CD4-positive, alpha-beta T cell treated with Interleukin-17A for 1 hour (primary cell): ENCODE measurements around the gene MARCHF11.

Experiments used
- DNase-seq: peaks from one replicate; pipeline ENCODE4 v3.0.0-alpha.2; 2020

MARCHF11 gene

DNA sequence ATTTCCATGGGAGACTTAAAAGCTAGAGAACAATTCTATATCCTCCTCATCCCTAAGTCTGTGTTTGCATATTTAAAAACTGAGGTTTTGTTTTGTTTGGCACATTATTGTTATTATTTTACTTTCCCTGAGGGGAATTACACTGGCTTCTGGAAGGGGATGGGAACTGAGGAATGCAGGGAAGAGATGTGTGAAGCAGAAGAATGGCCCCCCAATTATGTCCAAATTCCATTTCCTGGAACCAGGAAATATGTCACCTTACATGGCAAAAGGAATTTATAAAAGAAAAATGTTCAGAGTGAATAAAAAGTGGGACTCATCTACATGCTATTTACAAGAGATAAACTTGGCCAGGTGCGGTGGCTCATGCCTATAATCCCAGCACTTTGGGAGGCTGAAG is 129.8 kb downstream of the MARCHF11 start:
- DNase-seq = no peak

DNA sequence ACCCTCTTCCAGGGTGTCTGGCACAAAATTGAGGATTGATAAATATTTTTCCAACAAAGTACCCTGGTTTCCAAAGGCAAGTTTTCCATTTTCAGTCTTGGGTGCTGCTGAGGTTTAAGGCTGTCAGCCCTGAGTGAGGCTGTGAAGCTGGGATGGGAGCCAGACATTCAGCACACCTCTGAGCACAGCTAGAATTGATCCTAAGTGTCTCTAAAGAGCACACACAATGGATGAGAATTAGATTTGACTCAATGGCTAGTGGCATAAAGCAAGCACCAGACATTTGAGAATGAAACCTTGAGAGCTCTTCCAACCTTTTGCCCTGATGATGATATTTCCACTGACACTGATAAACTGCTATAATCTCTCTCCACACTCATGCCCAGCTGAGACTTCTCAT is 131.5 kb downstream of the MARCHF11 start:
- DNase-seq = no peak

DNA sequence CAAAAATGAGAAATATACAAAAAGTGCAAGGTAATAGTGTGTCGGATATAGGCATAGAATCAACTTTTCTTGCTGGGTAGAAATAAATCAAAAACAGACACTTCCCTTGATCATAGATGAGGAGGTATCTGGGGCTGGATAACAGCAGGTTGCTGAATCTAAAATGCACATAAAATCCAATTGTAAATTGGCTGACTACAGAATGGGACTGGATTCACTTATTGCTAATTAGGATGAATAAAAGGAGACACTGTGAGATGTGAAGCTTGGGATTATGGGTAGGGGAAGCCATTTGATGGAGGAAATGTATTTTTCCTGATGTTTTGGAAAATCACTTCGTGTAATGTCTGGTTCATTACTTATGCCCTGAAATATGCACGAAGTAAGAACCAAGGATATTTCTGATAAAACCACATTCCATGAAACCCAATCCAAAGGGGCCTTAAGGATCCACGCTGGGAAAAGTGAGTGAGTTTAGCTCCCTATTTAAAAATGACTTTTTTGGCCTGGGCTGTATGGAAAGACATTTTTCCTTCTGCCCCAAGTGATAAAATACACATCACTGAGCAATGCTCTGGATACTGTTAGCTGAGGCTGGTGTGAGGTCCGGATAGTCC is 136.1 kb downstream of the MARCHF11 start:
- DNase-seq = no peak

DNA sequence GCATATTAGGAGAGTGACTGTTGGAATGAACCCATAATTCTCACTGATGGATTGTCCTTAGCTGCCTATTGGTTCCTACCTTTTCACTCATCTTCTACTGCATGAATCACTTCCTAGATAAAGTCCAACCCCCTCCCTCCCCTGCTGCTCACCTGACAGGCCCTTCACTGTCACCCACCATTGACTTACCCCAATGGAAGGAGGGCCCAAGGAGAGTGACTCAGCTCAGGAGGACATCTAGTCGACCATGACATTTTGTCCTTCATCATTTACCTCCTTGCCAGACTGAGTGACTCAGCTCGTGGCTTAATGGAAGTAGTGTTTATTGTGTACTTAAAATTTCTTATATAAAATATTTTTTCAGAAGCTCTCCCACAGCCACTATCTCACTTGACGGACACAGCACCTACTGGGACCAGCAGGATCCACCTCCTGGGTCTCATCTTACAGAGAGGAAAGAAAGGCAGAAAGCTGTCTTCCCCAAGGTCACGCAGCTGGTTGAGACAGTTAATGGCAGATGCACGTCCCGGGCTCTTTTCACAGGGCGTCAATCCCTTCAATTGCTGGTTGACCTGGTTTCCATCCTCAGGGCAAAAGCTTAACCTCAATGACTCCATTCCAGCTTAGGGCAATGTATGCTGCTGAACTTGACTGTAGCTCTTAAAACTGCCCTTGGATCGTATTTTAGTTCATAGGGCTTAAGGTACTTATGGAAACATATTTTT is 142.3 kb downstream of the MARCHF11 start:
- DNase-seq = no peak

DNA sequence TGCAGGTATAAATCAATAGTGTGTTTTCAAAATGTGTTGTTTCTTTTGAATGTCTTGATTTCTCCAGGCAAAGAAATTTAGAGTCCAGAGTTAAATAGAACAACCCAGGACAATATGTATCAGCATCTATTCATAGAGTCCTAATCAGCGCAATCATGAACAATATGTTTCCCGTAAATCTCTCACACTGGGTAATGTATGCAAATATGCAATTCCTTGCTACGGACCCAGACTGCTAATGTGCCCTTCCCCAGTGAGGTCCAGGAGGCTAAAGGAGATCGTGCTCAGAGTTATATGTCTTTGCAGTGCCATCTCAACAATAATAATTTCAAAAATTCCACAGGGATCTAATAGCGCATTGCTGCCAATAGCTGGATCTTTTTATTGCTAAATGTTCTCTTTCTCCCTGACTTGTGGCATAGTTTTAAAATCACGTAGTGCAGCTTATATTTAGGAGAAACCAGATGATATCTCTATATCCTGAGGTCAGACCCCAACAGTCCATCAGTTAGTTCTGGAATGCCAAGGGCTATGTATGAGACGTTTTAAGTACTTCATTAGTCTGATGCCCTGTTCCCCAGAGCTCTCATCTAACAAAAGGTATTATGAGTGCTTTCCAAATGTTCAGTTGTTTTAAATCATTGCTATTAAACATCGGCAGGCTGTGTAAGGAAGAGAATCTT is 145.1 kb downstream of the MARCHF11 start:
- DNase-seq = no peak

DNA sequence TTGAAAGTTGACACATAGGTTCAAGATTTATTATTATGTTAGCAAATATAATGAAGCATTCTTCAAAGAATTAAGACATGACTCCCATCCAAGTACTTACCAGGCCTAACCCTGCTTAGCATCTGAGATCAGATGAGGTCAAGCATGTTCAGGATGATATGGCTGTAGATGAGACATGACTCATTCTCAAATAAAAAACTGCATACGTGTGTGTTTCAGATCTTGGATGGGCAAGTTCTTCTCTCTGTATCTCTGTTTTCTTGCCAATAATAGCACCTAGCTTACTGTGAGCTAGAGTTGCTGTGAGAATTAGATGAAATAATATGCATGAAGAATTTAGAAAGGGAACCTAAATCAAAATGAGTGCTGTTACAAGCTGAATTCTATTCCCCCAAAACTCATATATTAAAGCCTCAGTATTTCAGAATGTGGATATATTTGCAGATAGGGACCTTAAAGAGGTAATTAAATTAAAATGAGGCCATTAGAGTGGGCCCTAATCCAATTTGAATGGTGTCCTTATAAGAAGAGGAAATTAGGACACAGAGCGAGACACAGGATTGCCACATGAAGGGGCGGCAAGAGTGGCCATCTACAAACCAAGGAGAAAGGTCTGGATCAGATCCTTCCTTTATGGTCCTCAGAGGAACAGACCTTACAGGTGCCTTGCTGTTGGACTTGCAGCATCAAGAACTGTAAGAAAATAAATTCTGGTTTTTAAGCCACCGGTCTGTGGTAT is 146.2 kb downstream of the MARCHF11 start:
- DNase-seq = no peak

DNA sequence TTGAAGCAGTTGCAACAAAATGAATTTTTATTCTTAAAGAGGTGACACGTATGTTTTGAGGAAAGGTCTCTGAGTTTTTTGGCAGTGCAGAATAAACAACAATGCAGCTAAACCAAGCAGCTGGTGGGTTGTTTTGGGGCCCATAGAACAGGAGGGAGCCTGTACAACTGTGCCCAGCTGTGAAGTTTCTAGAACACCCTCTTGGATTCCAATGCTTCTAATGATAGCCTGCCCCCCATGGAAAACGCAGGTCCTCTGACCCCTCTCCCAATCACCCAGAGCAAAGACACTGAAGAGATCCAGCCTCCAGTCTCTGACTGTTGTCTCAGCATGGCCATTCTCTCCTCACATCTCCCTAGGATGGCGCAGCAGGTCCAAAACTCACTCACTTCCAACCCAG is 150.9 kb downstream of the MARCHF11 start:
- DNase-seq = no peak

DNA sequence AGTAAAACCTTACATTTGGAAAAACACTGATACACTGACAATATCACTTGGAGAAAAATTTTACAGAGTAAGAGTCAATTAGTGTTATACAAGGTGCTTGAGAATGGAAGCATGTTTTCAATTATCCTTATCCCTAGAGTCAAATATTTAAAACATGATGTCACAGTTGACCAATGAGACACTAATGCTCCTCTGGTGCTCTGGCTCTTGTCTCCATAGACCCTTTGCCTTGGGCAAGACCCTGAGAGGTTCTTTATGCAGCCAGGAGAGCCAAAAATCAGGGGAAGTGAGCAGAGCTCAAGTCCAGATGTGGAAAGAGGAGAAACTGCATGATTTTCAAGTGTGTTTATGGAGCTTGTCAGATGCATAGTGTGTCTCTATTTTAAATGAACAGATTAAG is 153.9 kb downstream of the MARCHF11 start:
- DNase-seq = no peak

DNA sequence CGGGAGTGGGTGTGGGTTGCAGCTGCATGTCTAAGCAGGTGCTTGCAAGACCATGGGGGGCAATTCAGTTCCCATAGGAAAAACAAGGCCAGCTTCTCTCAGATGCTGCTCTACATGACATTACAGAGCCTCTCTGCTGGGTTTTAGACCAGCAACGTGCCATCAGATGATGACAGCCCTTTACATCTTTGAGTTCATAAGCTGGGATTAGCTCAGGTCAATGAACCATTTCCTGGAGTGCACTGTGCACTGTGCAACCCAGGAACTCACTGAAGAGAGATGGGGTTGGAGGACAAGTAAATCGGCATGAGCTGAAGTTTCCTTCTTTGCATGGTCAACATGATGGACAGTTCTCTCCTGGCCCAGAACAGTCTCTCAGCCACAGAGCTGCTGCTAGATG is 160.6 kb downstream of the MARCHF11 start:
- no peak for DNase-seq

DNA sequence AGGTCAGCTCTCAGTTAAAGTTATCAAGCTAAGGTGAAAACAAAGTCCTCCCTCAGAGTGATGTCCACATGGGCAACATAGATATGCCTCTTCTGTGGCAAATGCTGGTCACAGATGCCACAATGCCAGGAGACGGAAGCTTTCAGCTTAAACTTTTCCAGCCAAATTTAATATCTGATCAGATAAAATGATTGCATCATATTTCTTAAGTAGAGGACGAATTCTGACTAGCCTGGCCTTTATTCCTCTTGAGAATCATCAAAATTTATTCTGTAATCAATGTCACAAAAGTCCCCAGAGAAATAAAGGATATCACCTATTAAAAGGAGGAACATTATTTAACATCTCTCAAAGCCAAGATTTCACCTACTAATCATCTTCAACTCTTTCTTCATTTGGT is 161.9 kb downstream of the MARCHF11 start:
- DNase-seq = no peak
